ENCODE measurements around the gene MYBPH. TPM values are rescaled to one million over a fixed set of nuclear protein-coding genes. Genes with fewer than 3 reads are reported as not detected.

MYBPH gene
- total and polyA plus RNA-seq, 2 of the 13 experiments (the other 11 are each of a cell fraction or from before 2014, with no cell fraction given), result not detected

DNA sequence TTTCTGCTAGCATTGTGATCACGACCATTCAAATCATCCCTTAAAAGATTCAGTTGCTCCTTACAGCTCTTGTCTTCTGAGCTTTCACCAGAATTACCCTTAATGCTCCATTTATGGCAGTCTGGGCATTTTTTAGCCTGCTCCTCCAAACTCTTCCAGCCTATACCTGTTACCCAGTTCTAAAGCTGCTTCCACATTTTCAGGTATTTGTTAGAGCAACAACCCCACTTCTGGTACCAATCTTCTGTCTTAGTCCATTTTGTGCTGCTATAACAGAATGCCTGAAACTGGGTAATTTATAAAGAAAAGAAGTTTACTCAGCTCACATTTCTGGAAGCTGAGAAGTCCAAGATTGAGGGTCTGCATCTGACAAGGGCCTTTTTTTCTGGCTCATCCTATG lies 17.2 kb downstream of the MYBPH start:
- WGBS (ENCODE audit: low lambda C conversion rate), result 0% methylated on average over 1 of the region's 1 CpG
- Histone ChIP-seq H3K4me3 (replicated peaks in 1 of 3; ENCODE audit: insufficient read depth in 1 of 3, low read depth in 2 of 3, low read length in 3 of 3) (no peak overlapping the region), H3K27ac (ENCODE audit: extremely low read length, insufficient read depth, low read length) (no peak overlapping the region), H4K20me1 (ENCODE audit: insufficient read depth, low read length) (no peaks in the 10 kb centered on the region), H3K27me3 (ENCODE audit: control insufficient read depth in 1 of 2, insufficient read depth in 2 of 2, low read length in 2 of 2) (peaks cover 1 to 11% of the 10 kb centered on the region in 2 experiments; a peak in 2 of 5 replicates), H3K4me2 (ENCODE audit: low read depth, low read length) (no peak overlapping the region), H3K36me3 (replicated peaks in 1 of 2; ENCODE audit: control insufficient read depth in 1 of 2, insufficient read depth in 2 of 2, low read length in 2 of 2) (no peaks in the 10 kb centered on the region), H3K79me2 (ENCODE audit: insufficient read depth, low read length) (no peaks in the 10 kb centered on the region), H3K4me1 (ENCODE audit: insufficient read depth, low read length) (no peaks in the 10 kb centered on the region), H2AFZ (ENCODE audit: low read length) (no peak overlapping the region), H3K9ac (ENCODE audit: insufficient read depth, low read depth, low read length) (no peak overlapping the region), H3K9me3 (ENCODE audit: low read length) (no peaks in the 10 kb centered on the region)
- in situ Hi-C loops (cut with HindIII; ENCODE audit: extremely low pct_ligation_motif_present, low pct_unique_long_range_greater_than_20kb), result no loop called here
- no peak for FAIRE-seq
- no peak for ATAC-seq
- no peak for DNase-seq (ENCODE audit: low spot score)
- ChIA-PET CTCF (ENCODE audit: low intra/inter-chr PET ratio, low total read pairs) (no interaction called here), POLR2A (no interaction called here)
- intact Hi-C loops (cut with micrococcal nuclease; ENCODE audit: unreplicated experiment), result no loop called here
- BruUV-seq (replicated peaks), result no TSS peak
- TF ChIP-seq, protein P1, sequence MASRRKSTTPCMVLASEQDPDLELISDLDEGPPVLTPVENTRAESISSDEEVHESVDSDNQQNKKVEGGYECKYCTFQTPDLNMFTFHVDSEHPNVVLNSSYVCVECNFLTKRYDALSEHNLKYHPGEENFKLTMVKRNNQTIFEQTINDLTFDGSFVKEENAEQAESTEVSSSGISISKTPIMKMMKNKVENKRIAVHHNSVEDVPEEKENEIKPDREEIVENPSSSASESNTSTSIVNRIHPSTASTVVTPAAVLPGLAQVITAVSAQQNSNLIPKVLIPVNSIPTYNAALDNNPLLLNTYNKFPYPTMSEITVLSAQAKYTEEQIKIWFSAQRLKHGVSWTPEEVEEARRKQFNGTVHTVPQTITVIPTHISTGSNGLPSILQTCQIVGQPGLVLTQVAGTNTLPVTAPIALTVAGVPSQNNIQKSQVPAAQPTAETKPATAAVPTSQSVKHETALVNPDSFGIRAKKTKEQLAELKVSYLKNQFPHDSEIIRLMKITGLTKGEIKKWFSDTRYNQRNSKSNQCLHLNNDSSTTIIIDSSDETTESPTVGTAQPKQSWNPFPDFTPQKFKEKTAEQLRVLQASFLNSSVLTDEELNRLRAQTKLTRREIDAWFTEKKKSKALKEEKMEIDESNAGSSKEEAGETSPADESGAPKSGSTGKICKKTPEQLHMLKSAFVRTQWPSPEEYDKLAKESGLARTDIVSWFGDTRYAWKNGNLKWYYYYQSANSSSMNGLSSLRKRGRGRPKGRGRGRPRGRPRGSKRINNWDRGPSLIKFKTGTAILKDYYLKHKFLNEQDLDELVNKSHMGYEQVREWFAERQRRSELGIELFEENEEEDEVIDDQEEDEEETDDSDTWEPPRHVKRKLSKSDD (CRISPR knock-in tag; IDR thresholded peaks at IDR 0.05; ENCODE audit: low read depth), result no peak
- TF ChIP-seq ZBTB39 (CRISPR knock-in tag; IDR thresholded peaks at IDR 0.05) (no peak), ZNF747 (CRISPR knock-in tag; IDR thresholded peaks at IDR 0.05; ENCODE audit: borderline replicate concordance) (no peak), HMGXB4 (CRISPR knock-in tag; IDR thresholded peaks at IDR 0.05; ENCODE audit: borderline replicate concordance in 1 of 2, low read depth in 1 of 2) (no peak), BHLHE40 (IDR thresholded peaks at IDR 0.05; ENCODE audit: low read length) (no peak), TARDBP (CRISPR knock-in tag; IDR thresholded peaks at IDR 0.05) (no peak), EP300 (IDR thresholded peaks at IDR 0.05; ENCODE audit: low read depth in 2 of 2, low read length in 2 of 2) (no peak), EP300 (CRISPR knock-in tag; IDR thresholded peaks at IDR 0.05; ENCODE audit: borderline replicate concordance) (no peak), MEF2D (CRISPR knock-in tag; IDR thresholded peaks at IDR 0.05) (no peak)
- TF ChIP-seq, protein P2, sequence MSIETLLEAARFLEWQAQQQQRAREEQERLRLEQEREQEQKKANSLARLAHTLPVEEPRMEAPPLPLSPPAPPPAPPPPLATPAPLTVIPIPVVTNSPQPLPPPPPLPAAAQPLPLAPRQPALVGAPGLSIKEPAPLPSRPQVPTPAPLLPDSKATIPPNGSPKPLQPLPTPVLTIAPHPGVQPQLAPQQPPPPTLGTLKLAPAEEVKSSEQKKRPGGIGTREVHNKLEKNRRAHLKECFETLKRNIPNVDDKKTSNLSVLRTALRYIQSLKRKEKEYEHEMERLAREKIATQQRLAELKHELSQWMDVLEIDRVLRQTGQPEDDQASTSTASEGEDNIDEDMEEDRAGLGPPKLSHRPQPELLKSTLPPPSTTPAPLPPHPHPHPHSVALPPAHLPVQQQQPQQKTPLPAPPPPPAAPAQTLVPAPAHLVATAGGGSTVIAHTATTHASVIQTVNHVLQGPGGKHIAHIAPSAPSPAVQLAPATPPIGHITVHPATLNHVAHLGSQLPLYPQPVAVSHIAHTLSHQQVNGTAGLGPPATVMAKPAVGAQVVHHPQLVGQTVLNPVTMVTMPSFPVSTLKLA (IDR thresholded peaks at IDR 0.05), result no peak
- TF ChIP-seq, protein P3, sequence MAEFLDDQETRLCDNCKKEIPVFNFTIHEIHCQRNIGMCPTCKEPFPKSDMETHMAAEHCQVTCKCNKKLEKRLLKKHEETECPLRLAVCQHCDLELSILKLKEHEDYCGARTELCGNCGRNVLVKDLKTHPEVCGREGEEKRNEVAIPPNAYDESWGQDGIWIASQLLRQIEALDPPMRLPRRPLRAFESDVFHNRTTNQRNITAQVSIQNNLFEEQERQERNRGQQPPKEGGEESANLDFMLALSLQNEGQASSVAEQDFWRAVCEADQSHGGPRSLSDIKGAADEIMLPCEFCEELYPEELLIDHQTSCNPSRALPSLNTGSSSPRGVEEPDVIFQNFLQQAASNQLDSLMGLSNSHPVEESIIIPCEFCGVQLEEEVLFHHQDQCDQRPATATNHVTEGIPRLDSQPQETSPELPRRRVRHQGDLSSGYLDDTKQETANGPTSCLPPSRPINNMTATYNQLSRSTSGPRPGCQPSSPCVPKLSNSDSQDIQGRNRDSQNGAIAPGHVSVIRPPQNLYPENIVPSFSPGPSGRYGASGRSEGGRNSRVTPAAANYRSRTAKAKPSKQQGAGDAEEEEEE (CRISPR knock-in tag; IDR thresholded peaks at IDR 0.05; ENCODE audit: borderline replicate concordance), result no peak
- TF ChIP-seq, protein P4, sequence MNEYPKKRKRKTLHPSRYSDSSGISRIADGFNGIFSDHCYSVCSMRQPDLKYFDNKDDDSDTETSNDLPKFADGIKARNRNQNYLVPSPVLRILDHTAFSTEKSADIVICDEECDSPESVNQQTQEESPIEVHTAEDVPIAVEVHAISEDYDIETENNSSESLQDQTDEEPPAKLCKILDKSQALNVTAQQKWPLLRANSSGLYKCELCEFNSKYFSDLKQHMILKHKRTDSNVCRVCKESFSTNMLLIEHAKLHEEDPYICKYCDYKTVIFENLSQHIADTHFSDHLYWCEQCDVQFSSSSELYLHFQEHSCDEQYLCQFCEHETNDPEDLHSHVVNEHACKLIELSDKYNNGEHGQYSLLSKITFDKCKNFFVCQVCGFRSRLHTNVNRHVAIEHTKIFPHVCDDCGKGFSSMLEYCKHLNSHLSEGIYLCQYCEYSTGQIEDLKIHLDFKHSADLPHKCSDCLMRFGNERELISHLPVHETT (CRISPR knock-in tag; conservative IDR thresholded peaks at IDR 0.05), result no peak

Data from HepG2 (cell line).